DND-41 (cell line): ENCODE measurements around the gene KLHL6.

Experiments used
- CTCF ChIP-seq: IDR thresholded peaks from 2 replicates; pipeline ENCODE4 v1.5.1; 2012; ENCODE audit warnings: borderline replicate concordance, low read length, moderate library complexity, mild to moderate bottlenecking; ENCODE audit not compliant: poor library complexity, severe bottlenecking; ENCODE audit errors: extremely low read depth
- EZH2 ChIP-seq: IDR thresholded peaks from 3 replicates; pipeline ENCODE4 v1.6.1; 2012; ENCODE audit warnings: borderline replicate concordance, low read depth, mild to moderate bottlenecking, moderate library complexity, low read length, inconsistent platforms; ENCODE audit not compliant: severe bottlenecking

DNA sequence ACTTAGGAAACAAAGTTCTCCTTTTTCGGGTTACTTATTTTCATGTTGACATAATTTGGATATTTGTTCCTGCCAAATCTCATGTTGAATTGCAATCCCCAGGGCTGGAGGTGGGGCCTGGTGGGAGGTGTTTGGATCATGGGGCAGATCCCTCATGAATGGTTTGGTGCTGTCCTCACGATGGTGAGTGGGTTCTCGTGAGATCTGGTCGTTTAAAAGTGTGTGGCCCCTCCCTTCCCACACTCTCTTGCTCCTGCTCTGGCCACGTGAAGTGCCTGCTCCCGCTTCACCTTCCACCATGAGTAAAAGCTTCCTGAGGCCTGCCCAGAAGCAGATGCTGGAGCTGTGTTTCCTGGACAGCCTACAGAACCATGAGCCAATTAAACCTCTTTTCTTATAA lies 83.4 kb downstream of the KLHL6 start:
- no peak for TF ChIP-seq CTCF
- TF ChIP-seq EZH2 = no peak
